ENCODE results near the gene DAZ2. TPM values are rescaled to one million over a fixed set of nuclear protein-coding genes. Genes with fewer than 3 reads are reported as not detected.
"Not testable (repeated sequence)": the region's sequence is repeated elsewhere in the genome, so short reads cannot be mapped to it uniquely, and the experiment has no call there.

DAZ2 gene
- not detected for polyA plus RNA-seq (2012; ENCODE audit: missing spikeins)

- not testable (repeated sequence) for FAIRE-seq
Observed at GRCh38 chrY:23219233-23219632, at the start of gene DAZ2. DAZ2 (plus strand) TSS chrY:23219533; CDS start chrY:23219741, 208 bp downstream.

GRCh38 chrY:23198908-23199307 is 20.4 kb upstream of the DAZ2 start, which contains the start of gene DAZ1:
DAZ1 (minus strand) TSS chrY:23199008; CDS start chrY:23198800, 208 bp downstream.
- not testable (repeated sequence) for FAIRE-seq; DNase-seq (ENCODE audit: insufficient read length)

More at GRCh38 chrY:23219233-23219632, at the start of gene DAZ2:
- not testable (repeated sequence) for DNase-seq (ENCODE audit: insufficient read length)

DNA sequence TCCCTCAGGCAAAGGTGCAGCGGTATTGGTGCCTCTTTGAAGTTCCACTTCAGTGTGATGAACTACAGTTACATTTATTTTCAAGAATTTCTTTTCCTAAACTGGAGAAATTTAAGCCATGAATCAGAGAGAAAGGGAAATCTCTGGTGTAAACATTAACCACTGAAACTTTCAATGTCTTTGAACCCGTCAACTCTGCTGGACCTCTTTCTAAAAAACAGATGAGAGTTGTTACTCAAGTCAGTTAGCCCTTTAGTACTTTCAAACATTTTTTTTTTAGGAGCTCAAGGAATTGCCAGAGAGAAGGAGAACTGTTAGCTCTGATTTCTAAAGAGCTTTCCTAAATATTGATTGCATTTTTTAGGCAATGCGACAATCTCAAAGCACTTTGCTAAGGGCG is 11.9 kb upstream of the DAZ2 start:
- not testable (repeated sequence) for FAIRE-seq; DNase-seq (ENCODE audit: insufficient read length)

GRCh38 chrY:23209802-23210495 is 9.4 kb upstream of the DAZ2 start:
- not testable (repeated sequence) for DNase-seq (ENCODE audit: insufficient read length); FAIRE-seq

- not testable (repeated sequence) for DNase-seq (ENCODE audit: insufficient read length); FAIRE-seq
Observed at GRCh38 chrY:23210681-23211080, 8.7 kb upstream of the DAZ2 start.

Measured in GM12892 (cell line).